Measurements from ENCODE around the gene MATN1. TPM values are rescaled to one million over a fixed set of nuclear protein-coding genes. Genes with fewer than 3 reads are reported as not detected.

MATN1 gene
- total RNA-seq, 1 experiment from 2014 or later = 0.12 TPM

DNA sequence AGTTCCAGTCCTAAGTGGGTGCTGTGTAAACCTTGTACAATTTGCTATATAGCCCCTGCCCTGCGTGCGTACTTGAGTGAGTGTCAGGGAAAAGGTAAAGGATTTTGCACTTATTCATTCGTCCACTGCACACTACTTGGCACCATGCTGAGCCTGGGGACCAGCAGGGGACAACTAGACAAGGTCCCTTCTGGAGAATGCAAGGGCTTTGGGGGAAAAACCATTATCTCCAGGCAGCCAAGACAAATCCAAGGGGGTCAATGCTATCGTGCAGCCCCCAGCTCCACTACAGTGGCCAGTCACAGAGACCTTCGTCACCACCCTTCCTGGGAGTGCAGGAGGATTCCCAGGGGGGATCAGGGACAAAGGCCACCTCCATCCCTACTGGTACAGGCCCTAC, 39.7 kb downstream of the MATN1 start (continued):
- TF ChIP-seq, protein P1, sequence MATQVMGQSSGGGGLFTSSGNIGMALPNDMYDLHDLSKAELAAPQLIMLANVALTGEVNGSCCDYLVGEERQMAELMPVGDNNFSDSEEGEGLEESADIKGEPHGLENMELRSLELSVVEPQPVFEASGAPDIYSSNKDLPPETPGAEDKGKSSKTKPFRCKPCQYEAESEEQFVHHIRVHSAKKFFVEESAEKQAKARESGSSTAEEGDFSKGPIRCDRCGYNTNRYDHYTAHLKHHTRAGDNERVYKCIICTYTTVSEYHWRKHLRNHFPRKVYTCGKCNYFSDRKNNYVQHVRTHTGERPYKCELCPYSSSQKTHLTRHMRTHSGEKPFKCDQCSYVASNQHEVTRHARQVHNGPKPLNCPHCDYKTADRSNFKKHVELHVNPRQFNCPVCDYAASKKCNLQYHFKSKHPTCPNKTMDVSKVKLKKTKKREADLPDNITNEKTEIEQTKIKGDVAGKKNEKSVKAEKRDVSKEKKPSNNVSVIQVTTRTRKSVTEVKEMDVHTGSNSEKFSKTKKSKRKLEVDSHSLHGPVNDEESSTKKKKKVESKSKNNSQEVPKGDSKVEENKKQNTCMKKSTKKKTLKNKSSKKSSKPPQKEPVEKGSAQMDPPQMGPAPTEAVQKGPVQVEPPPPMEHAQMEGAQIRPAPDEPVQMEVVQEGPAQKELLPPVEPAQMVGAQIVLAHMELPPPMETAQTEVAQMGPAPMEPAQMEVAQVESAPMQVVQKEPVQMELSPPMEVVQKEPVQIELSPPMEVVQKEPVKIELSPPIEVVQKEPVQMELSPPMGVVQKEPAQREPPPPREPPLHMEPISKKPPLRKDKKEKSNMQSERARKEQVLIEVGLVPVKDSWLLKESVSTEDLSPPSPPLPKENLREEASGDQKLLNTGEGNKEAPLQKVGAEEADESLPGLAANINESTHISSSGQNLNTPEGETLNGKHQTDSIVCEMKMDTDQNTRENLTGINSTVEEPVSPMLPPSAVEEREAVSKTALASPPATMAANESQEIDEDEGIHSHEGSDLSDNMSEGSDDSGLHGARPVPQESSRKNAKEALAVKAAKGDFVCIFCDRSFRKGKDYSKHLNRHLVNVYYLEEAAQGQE (IDR thresholded peaks at IDR 0.05; ENCODE audit: low read depth) = no peak
- TF ChIP-seq EZH2 (IDR thresholded peaks at IDR 0.05) (no peak), FOSL1 (IDR thresholded peaks at IDR 0.05; ENCODE audit: low read depth) (no peak), SRF (IDR thresholded peaks at IDR 0.05; ENCODE audit: low read depth) (no peak), RAD21 (IDR thresholded peaks at IDR 0.05; ENCODE audit: low read depth) (no peak), CBX3 (IDR thresholded peaks at IDR 0.05; ENCODE audit: low read depth) (no peak), EZH2phosphoT487 (IDR thresholded peaks at IDR 0.05; ENCODE audit: borderline replicate concordance) (no peak)
- TF ChIP-seq, protein P2, sequence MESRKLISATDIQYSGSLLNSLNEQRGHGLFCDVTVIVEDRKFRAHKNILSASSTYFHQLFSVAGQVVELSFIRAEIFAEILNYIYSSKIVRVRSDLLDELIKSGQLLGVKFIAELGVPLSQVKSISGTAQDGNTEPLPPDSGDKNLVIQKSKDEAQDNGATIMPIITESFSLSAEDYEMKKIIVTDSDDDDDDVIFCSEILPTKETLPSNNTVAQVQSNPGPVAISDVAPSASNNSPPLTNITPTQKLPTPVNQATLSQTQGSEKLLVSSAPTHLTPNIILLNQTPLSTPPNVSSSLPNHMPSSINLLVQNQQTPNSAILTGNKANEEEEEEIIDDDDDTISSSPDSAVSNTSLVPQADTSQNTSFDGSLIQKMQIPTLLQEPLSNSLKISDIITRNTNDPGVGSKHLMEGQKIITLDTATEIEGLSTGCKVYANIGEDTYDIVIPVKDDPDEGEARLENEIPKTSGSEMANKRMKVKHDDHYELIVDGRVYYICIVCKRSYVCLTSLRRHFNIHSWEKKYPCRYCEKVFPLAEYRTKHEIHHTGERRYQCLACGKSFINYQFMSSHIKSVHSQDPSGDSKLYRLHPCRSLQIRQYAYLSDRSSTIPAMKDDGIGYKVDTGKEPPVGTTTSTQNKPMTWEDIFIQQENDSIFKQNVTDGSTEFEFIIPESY (IDR thresholded peaks at IDR 0.05; ENCODE audit: extremely low read depth, insufficient replicate concordance, low read length) = no peak
